Retinal pigment epithelial cell (primary cell): ENCODE results near the gene BLVRB.
A peak's percentile ranks its signal among the peaks of the same experiment; 100 is the strongest.

Source experiments
- DNase-seq: peaks from one replicate; pipeline ENCODE4 v3.0.0-alpha.2; 2010; ENCODE audit warnings: low read depth
- H3K4me3 ChIP-seq: 2 replicates; pipeline ENCODE4 v1.5.1; 2011; ENCODE audit warnings: mild to moderate bottlenecking, low read length, control low read depth, moderate library complexity
- TF ChIP-seq, protein P1 (sequence below): conservative IDR thresholded peaks from 2 replicates; pipeline ENCODE4 v1.5.1; 2011; ENCODE audit warnings: low read depth, low read length, control low read depth, inconsistent platforms

BLVRB gene

DNA sequence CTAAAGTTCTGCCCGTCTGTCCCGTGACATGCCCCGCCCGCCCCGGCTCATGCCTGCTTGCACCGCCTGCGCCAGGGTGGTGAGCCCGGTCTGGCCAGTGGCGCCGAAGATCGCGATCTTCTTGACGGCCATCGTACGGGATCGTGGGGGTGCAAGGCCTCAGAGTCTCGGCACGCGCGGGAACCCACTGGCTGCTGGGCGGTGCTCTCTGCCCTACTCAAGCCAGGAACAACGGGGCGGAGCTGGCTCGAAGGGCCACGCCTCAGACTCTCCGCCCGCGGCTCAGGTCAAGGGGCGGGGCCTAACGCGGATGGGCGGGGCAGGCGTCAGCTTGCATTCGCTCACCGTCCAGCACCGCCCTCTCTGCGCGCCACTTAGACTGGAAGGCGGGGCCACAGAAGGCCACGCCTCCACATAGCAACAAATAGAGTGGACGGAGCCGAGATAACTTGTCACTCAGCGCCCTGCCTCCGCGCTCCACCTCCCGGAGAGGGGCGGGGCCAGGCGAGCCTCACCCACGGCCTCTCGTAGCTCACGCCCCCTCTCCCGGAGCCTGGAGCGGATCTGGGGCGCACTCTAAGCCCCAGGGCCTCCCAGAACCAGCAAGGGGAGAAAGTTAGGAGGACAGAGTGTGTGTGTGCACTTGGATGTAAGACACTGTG is at the start of gene BLVRB:
Gene BLVRB, minus strand, starts transcription at position 189 of the 662 bp plus-strand sequence. Its CDS starts 57 bp downstream, at position 132.
- H3K4me3 ChIP-seq, result peak within 1 kb of the TSS; percentile 69
- DNase-seq, result peak; percentile 95
- TF ChIP-seq, protein P1, sequence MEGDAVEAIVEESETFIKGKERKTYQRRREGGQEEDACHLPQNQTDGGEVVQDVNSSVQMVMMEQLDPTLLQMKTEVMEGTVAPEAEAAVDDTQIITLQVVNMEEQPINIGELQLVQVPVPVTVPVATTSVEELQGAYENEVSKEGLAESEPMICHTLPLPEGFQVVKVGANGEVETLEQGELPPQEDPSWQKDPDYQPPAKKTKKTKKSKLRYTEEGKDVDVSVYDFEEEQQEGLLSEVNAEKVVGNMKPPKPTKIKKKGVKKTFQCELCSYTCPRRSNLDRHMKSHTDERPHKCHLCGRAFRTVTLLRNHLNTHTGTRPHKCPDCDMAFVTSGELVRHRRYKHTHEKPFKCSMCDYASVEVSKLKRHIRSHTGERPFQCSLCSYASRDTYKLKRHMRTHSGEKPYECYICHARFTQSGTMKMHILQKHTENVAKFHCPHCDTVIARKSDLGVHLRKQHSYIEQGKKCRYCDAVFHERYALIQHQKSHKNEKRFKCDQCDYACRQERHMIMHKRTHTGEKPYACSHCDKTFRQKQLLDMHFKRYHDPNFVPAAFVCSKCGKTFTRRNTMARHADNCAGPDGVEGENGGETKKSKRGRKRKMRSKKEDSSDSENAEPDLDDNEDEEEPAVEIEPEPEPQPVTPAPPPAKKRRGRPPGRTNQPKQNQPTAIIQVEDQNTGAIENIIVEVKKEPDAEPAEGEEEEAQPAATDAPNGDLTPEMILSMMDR, result no peak

GRCh38 chr19:40513741-40514315 is 48.3 kb upstream of the BLVRB start:
- TF ChIP-seq, protein P1, result no peak
- H3K4me3 ChIP-seq, result no peak overlapping the region
- no peak for DNase-seq

GRCh38 chr19:40513345-40513678 is 47.8 kb upstream of the BLVRB start:
- TF ChIP-seq, protein P1, result no peak
- H3K4me3 ChIP-seq, result no peak overlapping the region
- no peak for DNase-seq

- no peak overlapping the region for H3K4me3 ChIP-seq
- TF ChIP-seq, protein P1, result no peak
- DNase-seq, result no peak
Observed at GRCh38 chr19:40512473-40513344, 47.2 kb upstream of the BLVRB start.

- TF ChIP-seq, protein P1, result no peak
- no peak overlapping the region for H3K4me3 ChIP-seq
- no peak for DNase-seq
Observed at GRCh38 chr19:40512110-40512472, 46.5 kb upstream of the BLVRB start.

- H3K4me3 ChIP-seq, result no peak overlapping the region
- no peak for DNase-seq
- TF ChIP-seq, protein P1, result no peak
Observed at GRCh38 chr19:40511487-40511886, 45.9 kb upstream of the BLVRB start.
